Activated T-cell treated with anti-CD3 and anti-CD28 coated beads, Interleukin-2, amount 50 U/mL, for 4 hours (primary cell): Measurements from ENCODE around the gene TRIM26. TPM values are rescaled to one million over a fixed set of nuclear protein-coding genes. Genes with fewer than 3 reads are reported as not detected.
"Not testable (repeated sequence)": the region's sequence is repeated elsewhere in the genome, so short reads cannot be mapped to it uniquely, and the experiment has no call there.

Experiments used
- ATAC-seq, 2 donors: fragments of 200-7000 bp; cut with Tn5 transposase; one replicate each; pipeline ENCODE4 v1.10.0; 2021
- DNase-seq: peaks from one replicate; pipeline ENCODE4 v3.0.0-alpha.2; 2020
- H3K27me3 Mint-ChIP-seq: one replicate; pipeline ENCODE4 v1.8.0; 2021; ENCODE audit warnings: low read depth, mixed read lengths
- H3K36me3 Mint-ChIP-seq: one replicate; pipeline ENCODE4 v1.8.0; 2022; ENCODE audit warnings: mixed read lengths; ENCODE audit not compliant: insufficient read depth
- H3K4me1 Mint-ChIP-seq: one replicate; pipeline ENCODE4 v1.8.0; 2021; ENCODE audit warnings: low read depth, mixed read lengths
- H3K4me3 Mint-ChIP-seq: one replicate; pipeline ENCODE4 v1.8.0; 2021; ENCODE audit warnings: mild to moderate bottlenecking, moderate library complexity, mixed read lengths
- H3K9me3 Mint-ChIP-seq: one replicate; pipeline ENCODE4 v1.8.0; 2021; ENCODE audit warnings: mixed read lengths
- total RNA-seq, 3 donors: library from RNA; stranded (reverse); gene quantifications; one replicate each; pipeline ENCODE4 v1.2.1, GENCODE V29; 2021

Gene TRIM26
- total RNA-seq, 3 donors from 2014 or later: 57.1 to 72.5 (median 61.6) TPM

GRCh38 chr6:30169658-30170614 is 43.3 kb downstream of the TRIM26 start:
- Mint-ChIP-seq H3K27me3 (peaks cover 43% of the 10 kb centered on the region), H3K4me1 (peaks cover 6% of the 10 kb centered on the region)
- ATAC-seq: peak; percentile 79 to 81

GRCh38 chr6:30168741-30169140 is 44.5 kb downstream of the TRIM26 start:
- Mint-ChIP-seq H3K9me3 (no peaks in the 10 kb centered on the region), H3K27me3 (peaks cover 35% of the 10 kb centered on the region), H3K4me3 (no peak overlapping the region), H3K36me3 (no peaks in the 10 kb centered on the region), H3K4me1 (peaks cover 6% of the 10 kb centered on the region)
- DNase-seq (no peak), ATAC-seq (no peak)

More at GRCh38 chr6:30169658-30170614, 43.3 kb downstream of the TRIM26 start:
- no peak for DNase-seq
- Mint-ChIP-seq H3K9me3 (no peaks in the 10 kb centered on the region), H3K36me3 (no peaks in the 10 kb centered on the region), H3K4me3 (no peak overlapping the region)

GRCh38 chr6:30167101-30167500 is 46.1 kb downstream of the TRIM26 start:
- DNase-seq: no peak
- ATAC-seq: peak in 1 of 2 donors; percentile 32
- H3K4me3 Mint-ChIP-seq: no peak overlapping the region
- H3K9me3 Mint-ChIP-seq: no peaks in the 10 kb centered on the region
- no peaks in the 10 kb centered on the region for H3K36me3 Mint-ChIP-seq
- peaks cover 26% of the 10 kb centered on the region for H3K27me3 Mint-ChIP-seq
- peaks cover 15% of the 10 kb centered on the region for H3K4me1 Mint-ChIP-seq

GRCh38 chr6:30165238-30165637 is 48.0 kb downstream of the TRIM26 start:
- Mint-ChIP-seq H3K4me1 (peaks cover 15% of the 10 kb centered on the region), H3K27me3 (peaks cover 12% of the 10 kb centered on the region)
- ATAC-seq, H3K36me3 Mint-ChIP-seq, DNase-seq, H3K9me3 Mint-ChIP-seq, H3K4me3 Mint-ChIP-seq: not testable (repeated sequence)

GRCh38 chr6:30164714-30165113 is 48.5 kb downstream of the TRIM26 start:
- no peak overlapping the region for H3K4me3 Mint-ChIP-seq

DNA sequence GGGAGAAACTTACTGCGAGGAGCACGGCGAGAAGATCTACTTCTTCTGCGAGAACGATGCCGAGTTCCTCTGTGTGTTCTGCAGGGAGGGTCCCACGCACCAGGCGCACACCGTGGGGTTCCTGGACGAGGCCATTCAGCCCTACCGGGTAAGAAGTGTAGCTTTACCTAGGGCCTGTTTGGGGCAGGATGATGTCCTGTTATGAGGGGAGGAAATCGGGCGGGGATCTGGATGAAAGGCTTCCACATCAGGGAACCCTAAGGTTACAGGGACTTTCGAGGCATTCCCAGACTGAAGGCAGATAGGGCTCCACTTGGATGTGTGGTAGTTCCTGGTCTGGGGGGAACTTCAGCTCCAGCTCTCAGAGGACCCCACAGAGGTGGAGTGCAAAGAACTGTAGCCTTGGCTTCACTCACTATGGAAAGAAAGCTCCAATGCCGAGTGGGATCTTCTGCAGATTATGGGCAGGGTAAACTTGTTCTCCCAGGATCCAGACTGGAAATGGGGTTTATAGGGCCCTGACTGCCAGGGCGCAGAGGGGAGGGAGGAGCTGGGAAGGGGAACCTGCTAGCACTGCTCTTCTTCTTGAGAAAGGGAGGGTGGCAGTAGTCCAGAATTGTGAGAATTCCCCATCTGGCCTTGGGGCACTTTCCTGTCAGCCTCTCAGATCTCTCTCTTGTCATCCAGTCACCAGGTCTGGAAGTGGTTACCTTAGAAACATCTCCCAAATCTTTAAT is 49.1 kb downstream of the TRIM26 start:
- H3K27me3 Mint-ChIP-seq: peaks cover 16% of the 10 kb centered on the region
- DNase-seq: no peak
- H3K4me1 Mint-ChIP-seq: peaks cover 15% of the 10 kb centered on the region
- H3K36me3 Mint-ChIP-seq: no peaks in the 10 kb centered on the region
- no peak overlapping the region for H3K4me3 Mint-ChIP-seq
- no peak for ATAC-seq
- no peaks in the 10 kb centered on the region for H3K9me3 Mint-ChIP-seq

More at GRCh38 chr6:30164714-30165113, 48.5 kb downstream of the TRIM26 start:
- Mint-ChIP-seq H3K27me3 (peaks cover 12% of the 10 kb centered on the region), H3K9me3 (no peaks in the 10 kb centered on the region), H3K36me3 (no peaks in the 10 kb centered on the region), H3K4me1 (peaks cover 15% of the 10 kb centered on the region)
- no peak for ATAC-seq
- no peak for DNase-seq

DNA sequence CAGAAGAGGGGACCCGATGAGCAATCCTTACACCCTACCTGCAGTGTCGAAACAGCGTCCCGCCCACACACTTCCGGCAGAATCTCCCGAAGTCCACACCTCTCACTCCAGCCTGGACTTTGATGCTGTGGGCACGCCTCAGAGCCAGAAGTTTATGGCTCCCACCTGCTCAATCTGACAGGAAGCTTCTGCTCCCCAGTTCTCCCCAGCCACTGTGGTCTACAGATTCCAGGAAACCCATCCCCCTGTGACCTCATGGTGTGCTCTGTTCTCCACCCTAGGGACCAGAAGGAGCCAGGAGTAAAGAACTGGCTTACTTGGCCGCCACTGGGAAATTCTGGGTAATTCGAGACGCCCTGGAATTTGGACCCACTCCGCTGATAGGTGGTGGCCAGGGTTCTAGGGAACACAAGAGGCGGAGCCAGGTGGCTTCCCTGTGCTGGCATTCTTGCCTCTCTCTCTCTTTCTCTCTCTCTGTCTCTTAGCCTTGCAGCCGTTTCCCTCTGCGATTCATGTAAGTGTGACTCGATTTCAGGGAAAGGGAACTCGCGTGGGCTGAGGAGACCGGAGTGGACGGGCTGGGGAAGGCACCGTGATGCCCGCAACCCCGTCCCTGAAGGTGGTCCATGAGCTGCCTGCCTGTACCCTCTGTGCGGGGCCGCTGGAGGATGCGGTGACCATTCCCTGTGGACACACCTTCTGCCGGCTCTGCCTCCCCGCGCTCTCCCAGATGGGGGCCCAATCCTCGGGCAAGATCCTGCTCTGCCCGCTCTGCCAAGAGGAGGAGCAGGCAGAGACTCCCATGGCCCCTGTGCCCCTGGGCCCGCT is 49.9 kb downstream of the TRIM26 start, which contains the start of gene TRIM15:
TSS of gene TRIM15 (plus strand) at position 457 of the 828 bp plus-strand sequence. CDS start at position 596, 139 bp downstream.
- ATAC-seq: peak; percentile 54 to 75
- Mint-ChIP-seq H3K36me3 (no peaks in the 10 kb centered on the region), H3K4me1 (peaks cover 20% of the 10 kb centered on the region), H3K4me3 (no peak within 1 kb of the TSS), H3K27me3 (peaks cover 19% of the 10 kb centered on the region), H3K9me3 (no peaks in the 10 kb centered on the region)
- peak; percentile 25 for DNase-seq

GRCh38 chr6:30162265-30163089 is 50.7 kb downstream of the TRIM26 start:
- Mint-ChIP-seq H3K9me3 (no peaks in the 10 kb centered on the region), H3K36me3 (no peaks in the 10 kb centered on the region), H3K4me1 (peaks cover 22% of the 10 kb centered on the region), H3K4me3 (no peak overlapping the region), H3K27me3 (peaks cover 24% of the 10 kb centered on the region)
- ATAC-seq (no peak), DNase-seq (no peak)

- H3K27me3 Mint-ChIP-seq: peaks cover 26% of the 10 kb centered on the region
- H3K36me3 Mint-ChIP-seq: no peaks in the 10 kb centered on the region
- ATAC-seq: no peak
- no peaks in the 10 kb centered on the region for H3K9me3 Mint-ChIP-seq
- H3K4me1 Mint-ChIP-seq: peaks cover 15% of the 10 kb centered on the region
- no peak for DNase-seq
- no peak within 1 kb of the TSS for H3K4me3 Mint-ChIP-seq
Measured at GRCh38 chr6:30160785-30161531, 52.2 kb downstream of the TRIM26 start, which contains the start of gene TRIM10. TRIM10 (minus strand) TSS chr6:30161211; CDS start chr6:30160858, 353 bp downstream.

DNA sequence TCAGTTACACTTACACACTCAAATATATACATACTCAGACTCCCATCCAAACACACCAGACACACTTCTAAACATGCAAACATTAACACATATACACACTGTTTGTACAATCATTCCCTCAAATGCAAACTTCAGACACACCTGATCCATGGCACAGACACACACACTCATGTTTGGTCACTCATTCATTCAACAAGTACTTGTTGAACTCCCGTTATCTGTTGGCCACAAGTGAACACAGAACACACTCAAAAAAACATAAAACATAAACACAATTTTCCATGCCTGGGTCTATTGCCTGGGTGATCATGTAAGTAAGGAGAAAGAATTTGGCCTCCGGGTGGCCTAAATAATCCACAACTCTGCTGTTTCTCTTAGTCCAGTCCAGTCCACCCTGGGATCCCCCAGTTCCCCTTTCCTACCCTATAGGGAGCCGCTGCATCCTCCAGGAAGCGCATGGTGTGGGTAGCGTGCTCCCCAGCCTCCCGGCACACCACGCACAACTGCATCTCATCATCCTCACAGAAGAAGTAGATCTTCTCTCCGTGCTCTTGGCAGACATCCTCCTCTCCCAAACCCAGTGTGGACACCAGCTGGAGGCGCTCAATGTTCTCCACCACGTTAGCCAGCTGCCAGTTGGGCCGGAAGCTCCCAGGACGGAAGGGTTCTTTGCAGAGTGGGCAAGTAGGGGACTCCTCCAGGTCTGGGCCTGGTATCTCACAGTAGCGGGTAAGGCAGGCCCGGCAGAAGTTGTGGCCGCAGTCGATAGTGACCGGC is 53.0 kb downstream of the TRIM26 start:
- Mint-ChIP-seq H3K27me3 (peaks cover 25% of the 10 kb centered on the region), H3K4me3 (no peak overlapping the region), H3K36me3 (no peaks in the 10 kb centered on the region), H3K9me3 (no peaks in the 10 kb centered on the region), H3K4me1 (peaks cover 15% of the 10 kb centered on the region)
- ATAC-seq (no peak), DNase-seq (no peak)

- peak; percentile 74 to 85 for ATAC-seq
- H3K4me3 Mint-ChIP-seq: no peak overlapping the region
- DNase-seq: no peak
- H3K9me3 Mint-ChIP-seq: no peaks in the 10 kb centered on the region
- H3K36me3 Mint-ChIP-seq: no peaks in the 10 kb centered on the region
- peaks cover 36% of the 10 kb centered on the region for H3K27me3 Mint-ChIP-seq
- H3K4me1 Mint-ChIP-seq: peaks cover 15% of the 10 kb centered on the region
Measured at GRCh38 chr6:30158475-30159040, 54.6 kb downstream of the TRIM26 start.

DNA sequence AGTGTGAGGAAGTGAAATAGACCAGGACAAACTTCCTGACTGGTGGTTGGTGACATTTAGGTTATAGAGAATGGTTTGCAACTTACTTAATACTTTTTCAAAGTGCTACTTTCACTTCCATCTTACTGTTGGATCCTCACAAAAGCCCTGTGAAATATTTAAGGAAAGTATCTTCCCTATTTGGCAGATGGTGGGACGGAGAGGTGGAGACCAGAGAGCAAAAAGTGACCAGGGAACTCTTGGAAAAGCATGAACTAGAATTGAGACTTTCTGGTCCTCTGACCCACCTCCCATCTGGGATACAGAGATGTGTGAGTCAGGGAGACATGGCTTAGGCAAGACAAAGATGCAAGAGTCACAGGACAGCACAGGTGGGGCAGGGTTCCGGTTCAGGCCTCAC is 55.2 kb downstream of the TRIM26 start:
- no peak for ATAC-seq
- Mint-ChIP-seq H3K9me3 (no peaks in the 10 kb centered on the region), H3K4me3 (no peak overlapping the region), H3K36me3 (no peaks in the 10 kb centered on the region), H3K27me3 (peaks cover 36% of the 10 kb centered on the region), H3K4me1 (peaks cover 13% of the 10 kb centered on the region)
- no peak for DNase-seq
